SK-MEL-5 (cell line): ENCODE measurements around the gene DIAPH2. TPM values are rescaled to one million over a fixed set of nuclear protein-coding genes. Genes with fewer than 3 reads are reported as not detected.

Source experiments
- DNase-seq: peaks from one replicate; pipeline ENCODE4 v3.0.0-alpha.2; 2016; ENCODE audit warnings: low read depth, low spot score
- in situ Hi-C: cut with HindIII; loops from 2 replicates; pipeline ENCODE4 v1.10.0; 2016; ENCODE audit warnings: low sequenced_read_pairs, high pct_unique_total_duplicates, low pct_unique_long_range_greater_than_20kb
- small RNA-seq, 2 experiments: library from RNA; depleted of rRNA; stranded (forward); fragments of <200 nt; gene quantifications; one replicate each; pipeline ENCODE3, GENCODE V24; 2014
- total RNA-seq: library from RNA; depleted of rRNA; stranded (reverse); fragments of >200 nt; shearing (Covaris generic); gene quantifications from 2 replicates; pipeline ENCODE4 v1.2.3, GENCODE V29; 2014; rRNA removed

Gene DIAPH2
- total RNA-seq, 1 experiment from 2014 or later = 21.8 TPM

DNA sequence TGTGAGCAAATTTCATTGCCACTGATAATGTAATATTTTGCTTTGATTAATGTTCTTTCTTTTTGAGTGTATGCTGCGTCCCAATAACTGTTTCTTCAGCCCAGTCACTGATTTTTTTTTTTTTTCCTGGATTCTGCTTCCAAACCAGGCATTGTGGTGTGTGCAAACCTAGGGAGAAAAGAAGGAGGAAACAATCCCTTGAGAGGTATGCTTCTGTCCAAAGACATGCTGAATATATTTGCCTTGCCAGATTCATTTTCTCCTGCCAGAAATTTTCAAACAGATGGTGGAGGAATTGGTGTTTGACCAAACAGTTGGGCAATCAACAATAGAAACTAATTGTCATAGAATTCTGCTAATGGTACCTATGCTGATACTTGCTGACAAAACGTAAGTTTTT is 952.6 kb downstream of the DIAPH2 start:
- no peak for DNase-seq
- in situ Hi-C loops = no loop called here

- in situ Hi-C loops = no loop called here
- DNase-seq = no peak
Measured at GRCh38 chrX:97638621-97639020, 954.0 kb downstream of the DIAPH2 start.

DNA sequence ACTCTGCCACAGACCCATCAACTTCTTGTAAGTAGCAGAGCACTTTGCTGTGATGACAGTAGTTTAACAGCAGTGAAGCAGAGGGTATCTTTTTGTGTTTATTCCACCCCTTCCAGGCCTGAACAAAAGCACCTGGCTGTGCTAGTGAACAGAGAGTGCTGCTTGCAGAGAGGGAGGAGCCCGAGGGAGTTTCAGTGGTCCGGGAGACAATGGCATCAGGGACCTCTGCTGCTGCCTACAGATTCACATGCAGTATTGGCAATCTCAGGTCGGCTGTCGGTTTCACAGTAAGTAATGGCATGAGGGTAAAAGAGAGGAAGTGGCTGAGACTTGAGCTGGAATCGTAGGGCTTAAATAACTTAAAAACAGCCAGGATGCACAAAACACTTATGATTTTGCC is 954.9 kb downstream of the DIAPH2 start:
- in situ Hi-C loops = no loop called here
- no peak for DNase-seq

Small RNA genes within 50 kb of the gene (small RNA-seq; reads per million reads assigned to genes)
- gene RF00017 (0 reads per million in 2 experiments), gene RF00019 (0 reads per million in 2 experiments), gene RN7SL74P (0 reads per million in 2 experiments)

Other genes with a start within 250 kb of the DIAPH2 start
- 0.24 and 0.45 TPM in 2 replicates for gene RPA4, start 199.1 kb downstream of the DIAPH2 start, total RNA-seq